ENCODE measurements around the gene SAP30BP. TPM values are rescaled to one million over a fixed set of nuclear protein-coding genes. Genes with fewer than 3 reads are reported as not detected.
"Not testable (repeated sequence)": the region's sequence is repeated elsewhere in the genome, so short reads cannot be mapped to it uniquely, and the experiment has no call there.

Gene SAP30BP
- total RNA-seq, 1 experiment from 2014 or later: 80.3 TPM

- Histone ChIP-seq H3K4me3 (no peak overlapping the region), H3F3A (ENCODE audit: insufficient read depth, low read depth) (peaks cover 14% of the 10 kb centered on the region), H3K79me2 (ENCODE audit: low read depth) (no peaks in the 10 kb centered on the region), H2AFZ (no peak overlapping the region), H3K36me3 (ENCODE audit: low read depth) (no peaks in the 10 kb centered on the region), H3K9me2 (ENCODE audit: insufficient read depth) (no peaks in the 10 kb centered on the region), H3K4me2 (no peak overlapping the region), H3K27ac (no peak overlapping the region), H3K4me1 (replicated peaks; ENCODE audit: insufficient read depth) (peaks cover 41% of the 10 kb centered on the region), H4K20me1 (ENCODE audit: insufficient read depth) (peaks cover 9% of the 10 kb centered on the region), H3K9me3 (ENCODE audit: insufficient read depth, low read depth) (no peaks in the 10 kb centered on the region), H3K27me3 (ENCODE audit: insufficient read depth, low read depth) (no peaks in the 10 kb centered on the region)
- no TSS peak for BruUV-seq (replicated peaks)
- no peak for DNase-seq
- TF ChIP-seq CTCF (conservative IDR thresholded peaks at IDR 0.05) (no peak), EZH2 (IDR thresholded peaks at IDR 0.05; ENCODE audit: low read depth) (no peak)
- ChIA-PET CTCF (interaction anchor here (0.5 to 1.1 kb wide), 3 partner anchors 36 to 222 kb away, joined by 3 to 11 read pairs (median 3); no protein-coding TSS in a partner anchor), POLR2A (ENCODE audit: unreplicated experiment) (interaction anchor here (0.9 to 1.0 kb wide), 2 partner anchors 9 to 143 kb away, joined by 5 read pairs; a partner anchor contains a TSS)
- intact Hi-C loops (cut with micrococcal nuclease; ENCODE audit: unreplicated experiment): no loop called here
Measured at GRCh38 chr17:75637143-75637538, 30.0 kb upstream of the SAP30BP start.

- no peak for TF ChIP-seq EZH2 (IDR thresholded peaks at IDR 0.05; ENCODE audit: low read depth)
- TF ChIP-seq CTCF (conservative IDR thresholded peaks at IDR 0.05): no peak
- H3K27me3 ChIP-seq (ENCODE audit: insufficient read depth, low read depth): no peaks in the 10 kb centered on the region
- BruUV-seq (replicated peaks): no TSS peak
- no peak overlapping the region for H3K27ac ChIP-seq
- peaks cover 6% of the 10 kb centered on the region for H4K20me1 ChIP-seq (ENCODE audit: insufficient read depth)
- no peaks in the 10 kb centered on the region for H3K9me2 ChIP-seq (ENCODE audit: insufficient read depth)
- no peak overlapping the region for H2AFZ ChIP-seq
- H3K4me1 ChIP-seq (replicated peaks; ENCODE audit: insufficient read depth): peaks cover 45% of the 10 kb centered on the region
- POLR2A ChIA-PET (ENCODE audit: unreplicated experiment): interaction anchor here (0.9 kb wide), 1 partner anchor 9 kb away, joined by 5 read pairs; a partner anchor contains a TSS
- intact Hi-C loops (cut with micrococcal nuclease; ENCODE audit: unreplicated experiment): no loop called here
- CTCF ChIA-PET: interaction anchor here (1.1 to 1.5 kb wide), 2 partner anchors 16 to 36 kb away, joined by 3 to 4 read pairs; no protein-coding TSS in a partner anchor
- no peak overlapping the region for H3K4me2 ChIP-seq
- no peaks in the 10 kb centered on the region for H3K9me3 ChIP-seq (ENCODE audit: insufficient read depth, low read depth)
- no peak for DNase-seq
- H3K4me3 ChIP-seq: no peak overlapping the region
- peaks cover 18% of the 10 kb centered on the region for H3F3A ChIP-seq (ENCODE audit: insufficient read depth, low read depth)
- H3K79me2 ChIP-seq (ENCODE audit: low read depth): no peaks in the 10 kb centered on the region
- H3K36me3 ChIP-seq (ENCODE audit: low read depth): no peaks in the 10 kb centered on the region
Measured at GRCh38 chr17:75637551-75637950, 29.6 kb upstream of the SAP30BP start.

- DNase-seq; H3K4me3 ChIP-seq; H3K4me2 ChIP-seq; H3K27me3 ChIP-seq (ENCODE audit: insufficient read depth, low read depth); H3K9me2 ChIP-seq (ENCODE audit: insufficient read depth); intact Hi-C loops (cut with micrococcal nuclease; ENCODE audit: unreplicated experiment); H3K79me2 ChIP-seq (ENCODE audit: low read depth); H3K36me3 ChIP-seq (ENCODE audit: low read depth); H2AFZ ChIP-seq; H3K9me3 ChIP-seq (ENCODE audit: insufficient read depth, low read depth); BruUV-seq (replicated peaks); H3K27ac ChIP-seq; H4K20me1 ChIP-seq (ENCODE audit: insufficient read depth): not testable (repeated sequence)
- Histone ChIP-seq H3F3A (ENCODE audit: insufficient read depth, low read depth) (peaks cover 22% of the 10 kb centered on the region), H3K4me1 (replicated peaks; ENCODE audit: insufficient read depth) (peaks cover 45% of the 10 kb centered on the region)
- ChIA-PET CTCF (interaction anchor here (1.5 kb wide), 1 partner anchor 15 kb away, joined by 4 read pairs; no protein-coding TSS in a partner anchor), POLR2A (ENCODE audit: unreplicated experiment) (interaction anchor here (0.9 kb wide), 1 partner anchor 8 kb away, joined by 5 read pairs; a partner anchor contains a TSS)
Measured at GRCh38 chr17:75638039-75638438, 29.1 kb upstream of the SAP30BP start.

GRCh38 chr17:75638893-75639292 lies 28.2 kb upstream of the SAP30BP start:
- ChIA-PET POLR2A (ENCODE audit: unreplicated experiment) (no interaction called here), CTCF (interaction anchor here (1.5 kb wide), 1 partner anchor 14 kb away, joined by 4 read pairs; no protein-coding TSS in a partner anchor)
- Histone ChIP-seq H3K27ac (no peak overlapping the region), H3K4me3 (no peak overlapping the region), H3K27me3 (ENCODE audit: insufficient read depth, low read depth) (no peaks in the 10 kb centered on the region), H3K9me2 (ENCODE audit: insufficient read depth) (no peaks in the 10 kb centered on the region), H4K20me1 (ENCODE audit: insufficient read depth) (no peaks in the 10 kb centered on the region; the same call in 1 of the 2 replicates), H3K4me1 (replicated peaks; ENCODE audit: insufficient read depth) (peaks cover 45% of the 10 kb centered on the region), H3K79me2 (ENCODE audit: low read depth) (no peaks in the 10 kb centered on the region), H3F3A (ENCODE audit: insufficient read depth, low read depth) (peaks cover 15% of the 10 kb centered on the region), H3K36me3 (ENCODE audit: low read depth) (no peaks in the 10 kb centered on the region), H3K4me2 (no peak overlapping the region), H3K9me3 (ENCODE audit: insufficient read depth, low read depth) (no peaks in the 10 kb centered on the region), H2AFZ (no peak overlapping the region)
- intact Hi-C loops (cut with micrococcal nuclease; ENCODE audit: unreplicated experiment): no loop called here
- TF ChIP-seq CTCF (conservative IDR thresholded peaks at IDR 0.05) (no peak), EZH2 (IDR thresholded peaks at IDR 0.05; ENCODE audit: low read depth) (no peak)
- BruUV-seq (replicated peaks): TSS peak; percentile 20
- no peak for DNase-seq

Data from PC-9 (cell line).